Nephron progenitor cell (in vitro differentiated cells): ENCODE measurements around the gene DBN1.
A peak's percentile ranks its signal among the peaks of the same experiment; 100 is the strongest.

Source experiments
- DNase-seq: peaks from one replicate; pipeline ENCODE4 v3.0.0; 2021
- H3K27ac Mint-ChIP-seq: 2 replicates; pipeline ENCODE4 v1.8.0; 2021; ENCODE audit warnings: mild to moderate bottlenecking, moderate library complexity, mixed read lengths
- H3K27me3 Mint-ChIP-seq: 2 replicates; pipeline ENCODE4 v1.8.0; 2021; ENCODE audit warnings: mild to moderate bottlenecking, low read depth, mixed read lengths; ENCODE audit not compliant: poor library complexity
- H3K36me3 Mint-ChIP-seq: 2 replicates; pipeline ENCODE4 v1.8.0; 2021; ENCODE audit warnings: low read depth, mixed read lengths
- H3K4me1 Mint-ChIP-seq: 2 replicates; pipeline ENCODE4 v1.8.0; 2021; ENCODE audit warnings: mixed read lengths
- H3K4me3 Mint-ChIP-seq: 2 replicates; pipeline ENCODE4 v1.8.0; 2021; ENCODE audit warnings: mild to moderate bottlenecking, moderate library complexity, mixed read lengths
- H3K9me3 Mint-ChIP-seq: 2 replicates; pipeline ENCODE4 v1.8.0; 2021; ENCODE audit warnings: mild to moderate bottlenecking, moderate library complexity, mixed read lengths
- TF ChIP-seq, protein P1 (sequence below): fragments of 200-600 bp; sonication (generic); IDR thresholded peaks from 2 replicates; pipeline ENCODE4 v1.5.0; 2021; ENCODE audit warnings: antibody characterized with exemption

Gene DBN1

GRCh38 chr5:177462021-177462670 is 11.3 kb downstream of the DBN1 start:
- Mint-ChIP-seq H3K9me3 (peaks cover 22% of the 10 kb centered on the region), H3K27ac (peak overlapping the region; percentile 43), H3K36me3 (peaks cover 58% of the 10 kb centered on the region), H3K27me3 (no peaks in the 10 kb centered on the region), H3K4me3 (no peak overlapping the region), H3K4me1 (peaks cover 10% of the 10 kb centered on the region)
- DNase-seq, result no peak
- TF ChIP-seq, protein P1, sequence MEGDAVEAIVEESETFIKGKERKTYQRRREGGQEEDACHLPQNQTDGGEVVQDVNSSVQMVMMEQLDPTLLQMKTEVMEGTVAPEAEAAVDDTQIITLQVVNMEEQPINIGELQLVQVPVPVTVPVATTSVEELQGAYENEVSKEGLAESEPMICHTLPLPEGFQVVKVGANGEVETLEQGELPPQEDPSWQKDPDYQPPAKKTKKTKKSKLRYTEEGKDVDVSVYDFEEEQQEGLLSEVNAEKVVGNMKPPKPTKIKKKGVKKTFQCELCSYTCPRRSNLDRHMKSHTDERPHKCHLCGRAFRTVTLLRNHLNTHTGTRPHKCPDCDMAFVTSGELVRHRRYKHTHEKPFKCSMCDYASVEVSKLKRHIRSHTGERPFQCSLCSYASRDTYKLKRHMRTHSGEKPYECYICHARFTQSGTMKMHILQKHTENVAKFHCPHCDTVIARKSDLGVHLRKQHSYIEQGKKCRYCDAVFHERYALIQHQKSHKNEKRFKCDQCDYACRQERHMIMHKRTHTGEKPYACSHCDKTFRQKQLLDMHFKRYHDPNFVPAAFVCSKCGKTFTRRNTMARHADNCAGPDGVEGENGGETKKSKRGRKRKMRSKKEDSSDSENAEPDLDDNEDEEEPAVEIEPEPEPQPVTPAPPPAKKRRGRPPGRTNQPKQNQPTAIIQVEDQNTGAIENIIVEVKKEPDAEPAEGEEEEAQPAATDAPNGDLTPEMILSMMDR, result no peak

- peaks cover 45% of the 10 kb centered on the region for H3K36me3 Mint-ChIP-seq
These were observed 13.4 kb downstream of the DBN1 start for GRCh38 chr5:177459819-177460628.

DNA sequence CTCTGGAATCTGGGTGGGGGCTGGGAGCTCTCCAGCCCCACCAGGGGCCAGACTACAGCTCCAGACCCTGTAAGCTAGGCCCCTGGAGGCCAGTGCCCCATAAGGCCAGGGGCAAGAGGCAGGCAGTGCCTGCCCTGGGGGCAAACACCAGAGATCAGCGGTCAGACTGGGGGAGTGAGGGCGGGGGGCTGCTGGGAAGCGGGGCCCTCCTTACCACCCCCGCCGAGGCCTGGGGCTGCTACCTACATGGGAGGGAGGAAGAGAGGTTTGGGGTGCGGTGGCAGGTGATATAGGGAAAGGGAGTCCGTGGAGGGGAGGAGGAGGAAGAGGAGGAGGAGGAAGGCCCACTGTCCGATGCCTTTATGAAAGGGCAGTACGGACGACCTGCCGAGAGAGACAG is 14.1 kb downstream of the DBN1 start:
- H3K27me3 Mint-ChIP-seq, result no peaks in the 10 kb centered on the region
- peaks cover 22% of the 10 kb centered on the region for H3K4me1 Mint-ChIP-seq
- H3K27ac Mint-ChIP-seq, result peak overlapping the region; percentile 51
- H3K4me3 Mint-ChIP-seq, result no peak overlapping the region
- H3K36me3 Mint-ChIP-seq, result peaks cover 38% of the 10 kb centered on the region
- no peaks in the 10 kb centered on the region for H3K9me3 Mint-ChIP-seq
- TF ChIP-seq, protein P1, result no peak
- DNase-seq, result no peak

More at GRCh38 chr5:177459819-177460628, 13.4 kb downstream of the DBN1 start:
- Mint-ChIP-seq H3K4me1 (peaks cover 22% of the 10 kb centered on the region), H3K9me3 (peaks cover under 1% of the 10 kb centered on the region), H3K4me3 (no peak overlapping the region), H3K27me3 (no peaks in the 10 kb centered on the region), H3K27ac (peak overlapping the region; percentile 86)
- TF ChIP-seq, protein P1, result no peak
- DNase-seq, result no peak

GRCh38 chr5:177458912-177459350 is 14.5 kb downstream of the DBN1 start:
- H3K36me3 Mint-ChIP-seq, result peaks cover 38% of the 10 kb centered on the region
- H3K4me1 Mint-ChIP-seq, result peaks cover 22% of the 10 kb centered on the region
- H3K27ac Mint-ChIP-seq, result no peak overlapping the region
- H3K9me3 Mint-ChIP-seq, result no peaks in the 10 kb centered on the region
- H3K4me3 Mint-ChIP-seq, result no peak overlapping the region
- DNase-seq, result peak; percentile 34
- TF ChIP-seq, protein P1, result no peak
- H3K27me3 Mint-ChIP-seq, result peaks cover 2% of the 10 kb centered on the region

GRCh38 chr5:177457852-177458681 is 15.4 kb downstream of the DBN1 start:
- Mint-ChIP-seq H3K4me3 (no peak overlapping the region), H3K27ac (no peak overlapping the region), H3K9me3 (no peaks in the 10 kb centered on the region), H3K27me3 (peaks cover 4% of the 10 kb centered on the region), H3K4me1 (peaks cover 31% of the 10 kb centered on the region), H3K36me3 (peaks cover 30% of the 10 kb centered on the region)
- TF ChIP-seq, protein P1, result no peak
- no peak for DNase-seq
